ENCODE measurements around the gene NDUFAF8.

Gene NDUFAF8

DNA sequence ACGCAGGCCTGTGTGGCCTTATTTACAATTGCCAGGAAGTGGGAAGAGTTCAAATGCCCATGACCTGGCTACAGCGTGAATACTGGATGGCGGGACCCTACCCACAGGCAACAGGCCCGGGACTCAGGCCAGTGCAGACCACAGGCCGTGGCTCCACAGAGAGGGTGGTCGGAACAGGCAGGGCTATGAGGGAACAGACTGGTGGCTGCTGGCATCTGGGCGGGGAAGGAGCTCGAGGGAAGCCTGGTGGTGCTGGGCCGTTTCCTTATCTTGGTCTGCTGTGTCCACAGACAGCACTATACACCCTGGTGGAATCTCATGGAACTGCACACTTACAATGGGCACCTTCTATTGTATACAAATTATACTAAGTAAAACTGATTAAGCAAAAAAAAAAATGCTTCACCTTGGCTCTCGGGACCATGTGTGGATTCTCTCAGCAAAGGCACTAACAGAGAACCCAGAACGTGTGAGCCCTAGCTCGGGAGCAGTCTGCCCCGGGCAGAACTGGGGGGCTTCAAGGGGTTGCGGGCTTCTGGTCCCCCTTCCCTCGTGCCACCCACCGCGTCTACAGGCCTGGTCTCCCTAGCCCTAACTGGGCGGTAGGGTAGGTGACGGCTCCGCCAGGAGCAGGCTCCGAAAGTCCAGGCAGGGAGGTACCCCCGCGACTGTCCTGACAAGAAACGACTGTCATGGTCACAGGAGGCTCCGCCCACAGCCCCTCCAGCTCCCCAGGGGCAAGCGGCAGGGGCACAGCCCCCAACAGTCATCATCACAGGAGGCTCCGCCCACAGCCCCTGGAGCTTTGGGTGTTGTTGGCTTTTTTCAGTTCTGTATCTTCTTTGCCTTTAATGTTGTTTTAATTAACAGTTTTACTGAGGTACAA, 38.2 kb upstream of the NDUFAF8 start:
- peak; percentile 38 for DNase-seq

- no peak for DNase-seq
These were observed 36.8 kb upstream of the NDUFAF8 start for GRCh38 chr17:81202318-81202717.

- DNase-seq = no peak
These were observed 36.0 kb upstream of the NDUFAF8 start for GRCh38 chr17:81203136-81203535.

- DNase-seq = no peak
These were observed 34.5 kb upstream of the NDUFAF8 start for GRCh38 chr17:81204578-81204977.

DNA sequence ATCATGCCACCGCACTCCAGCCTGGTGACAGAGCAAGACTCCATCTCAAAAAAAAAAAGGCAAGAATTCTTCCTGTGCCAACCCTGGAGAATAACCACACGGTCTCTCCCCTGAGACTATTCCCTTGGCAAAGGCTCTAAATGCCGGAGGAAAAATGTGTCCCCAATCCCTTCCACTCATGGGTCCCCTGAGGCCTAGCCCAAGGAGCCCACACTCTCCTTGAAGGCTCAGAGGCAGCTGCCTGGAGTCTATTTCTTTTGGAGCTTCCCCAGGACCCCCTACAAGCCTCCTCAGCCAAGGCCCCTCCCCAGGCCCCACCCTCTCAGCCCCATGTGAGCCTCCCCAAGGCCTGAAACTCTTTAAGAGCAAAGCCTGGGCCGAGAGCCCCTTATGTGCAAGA, 33.0 kb upstream of the NDUFAF8 start:
- DNase-seq = no peak

DNA sequence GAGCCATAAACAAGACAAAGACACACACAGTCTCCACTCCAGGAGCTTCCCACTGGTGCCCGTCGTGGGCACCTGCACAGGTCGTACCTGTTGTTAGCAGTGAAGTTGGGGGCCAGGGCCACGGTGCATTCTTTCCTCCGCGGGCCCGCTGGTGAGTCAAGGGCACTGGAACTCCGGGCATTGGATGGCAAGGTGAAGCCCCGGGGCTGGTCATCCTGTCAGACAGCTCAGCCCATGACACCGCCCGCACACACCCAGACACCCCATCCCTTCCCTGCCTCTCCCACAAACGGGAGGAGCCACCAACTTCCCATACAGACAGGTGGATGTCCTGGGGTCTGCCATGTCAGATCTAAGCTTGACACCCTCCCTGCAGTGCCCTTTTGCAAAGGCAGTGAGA, 32.5 kb upstream of the NDUFAF8 start:
- no peak for DNase-seq

GRCh38 chr17:81207610-81208581, 31.2 kb upstream of the NDUFAF8 start:
- no peak for DNase-seq

DNA sequence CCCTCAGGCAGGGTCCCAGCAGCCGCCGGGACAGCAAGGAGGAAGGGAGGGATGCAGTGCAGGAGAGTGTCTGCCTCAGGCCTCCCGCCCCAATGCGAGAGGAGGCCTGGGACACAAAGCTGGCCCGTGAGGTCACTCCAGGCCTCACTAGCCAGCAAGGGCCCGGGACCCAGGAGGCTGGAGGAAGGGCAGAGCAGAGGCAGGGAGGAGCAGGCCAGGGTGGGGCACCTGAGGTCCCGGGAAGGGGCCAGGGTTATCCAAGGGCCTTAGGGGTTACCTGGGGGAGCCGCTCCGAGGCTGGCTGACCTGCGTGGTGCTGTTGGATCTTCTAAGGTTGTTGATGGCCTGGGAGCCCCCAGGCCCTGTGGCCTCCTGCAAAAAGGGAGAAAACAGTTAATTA, 30.5 kb upstream of the NDUFAF8 start:
- no peak for DNase-seq

GRCh38 chr17:81209141-81209540, 30.0 kb upstream of the NDUFAF8 start:
- no peak for DNase-seq

DNA sequence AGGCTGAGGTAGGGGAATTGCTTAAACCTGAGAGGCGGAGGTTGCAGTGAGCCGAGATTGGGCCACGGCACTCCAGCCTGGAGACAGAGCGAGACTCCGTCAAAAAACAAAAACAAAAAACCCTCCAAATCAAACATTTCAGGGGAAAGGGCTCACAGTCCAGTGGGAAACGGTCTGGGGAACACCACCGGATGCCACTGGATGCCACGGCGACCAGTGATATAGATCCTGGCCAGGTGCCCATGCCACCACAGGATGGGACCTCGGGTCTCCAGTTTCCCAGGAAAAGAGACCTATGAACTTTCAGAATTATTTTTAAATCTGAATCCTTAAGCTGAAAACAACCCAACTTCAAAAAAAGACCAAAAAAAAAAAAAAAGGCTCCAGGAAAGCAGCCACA, 28.7 kb upstream of the NDUFAF8 start:
- DNase-seq = no peak

GRCh38 chr17:81210868-81211267, 28.2 kb upstream of the NDUFAF8 start:
- no peak for DNase-seq

GRCh38 chr17:81212365-81212764, 26.8 kb upstream of the NDUFAF8 start:
- no peak for DNase-seq

DNA sequence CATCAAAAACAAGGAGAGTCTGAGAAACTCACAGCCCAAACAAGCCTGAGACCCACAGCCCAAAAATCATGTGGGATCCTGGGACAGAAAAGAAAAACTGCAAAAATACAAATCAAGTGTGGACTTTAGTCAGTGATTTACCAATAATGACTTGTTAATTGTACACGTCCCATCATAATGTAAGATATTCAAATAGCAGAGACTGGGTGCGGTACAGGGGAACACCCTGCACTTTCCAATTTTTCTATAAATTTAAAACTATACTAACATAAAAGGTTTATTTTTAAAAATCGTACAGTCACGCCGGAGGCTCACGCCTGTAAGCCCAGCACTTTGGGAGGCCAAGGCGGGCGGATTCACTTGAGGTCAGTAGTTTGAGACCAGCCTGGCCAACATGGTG, 25.1 kb upstream of the NDUFAF8 start:
- no peak for DNase-seq

DNA sequence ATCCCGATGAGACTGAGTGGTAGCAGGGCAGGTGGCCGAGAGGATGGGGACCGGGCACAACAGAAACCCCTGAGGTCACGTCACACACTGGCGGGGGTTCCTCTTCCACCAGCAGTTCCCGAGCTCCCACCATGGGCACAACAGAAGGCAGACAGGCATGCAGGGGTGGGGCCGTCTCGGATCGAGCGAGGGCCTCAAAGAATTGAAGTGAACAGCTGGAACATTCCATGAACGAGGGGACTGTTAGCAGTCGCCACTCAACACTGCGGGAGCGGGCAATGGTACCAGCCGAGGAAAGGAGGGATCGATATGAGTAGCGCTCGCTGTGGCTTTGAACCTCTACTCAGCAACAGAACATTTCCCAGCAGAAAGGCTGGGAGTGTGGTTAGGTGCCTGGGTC, 21.6 kb upstream of the NDUFAF8 start:
- DNase-seq = no peak

DNA sequence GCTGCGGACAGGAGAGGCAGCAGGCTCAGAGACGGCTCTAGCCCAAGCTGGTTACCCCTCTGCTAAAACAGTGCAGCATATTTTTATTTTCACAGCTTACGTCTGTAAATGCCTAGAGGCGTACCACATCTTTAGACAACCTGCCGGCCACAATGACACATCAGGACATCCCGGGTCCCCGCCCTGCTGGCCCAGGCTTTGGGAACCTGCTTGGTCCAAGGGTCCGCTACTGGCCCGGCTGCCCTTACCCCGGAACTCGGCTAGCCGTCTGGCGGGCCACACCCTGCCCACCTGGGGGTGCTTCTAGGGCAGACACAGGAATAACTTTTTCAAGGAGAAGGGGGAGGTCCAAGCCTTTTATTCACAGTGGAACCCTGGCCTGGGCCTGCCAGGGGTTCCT, 20.7 kb upstream of the NDUFAF8 start:
- no peak for DNase-seq

DNA sequence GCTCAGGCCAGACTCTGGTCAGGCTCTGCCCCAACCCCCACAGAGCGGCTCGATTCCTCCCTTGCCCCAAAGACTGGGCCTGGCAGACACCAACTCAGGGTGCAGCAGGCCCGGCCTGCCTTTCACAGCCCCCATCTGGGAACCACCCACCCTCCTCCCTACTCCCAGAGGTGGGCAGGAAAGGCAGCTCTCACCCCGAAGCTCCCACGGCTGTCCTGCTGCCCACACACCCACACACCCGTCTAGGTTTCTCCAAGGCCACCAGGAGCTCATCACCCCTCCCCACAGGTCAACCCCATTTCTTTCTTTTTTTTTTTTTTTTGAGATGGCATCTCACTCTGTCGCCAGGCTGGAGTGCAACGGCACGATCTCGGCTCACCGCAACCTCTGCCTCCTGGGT, 20.1 kb upstream of the NDUFAF8 start:
- DNase-seq = no peak

DNA sequence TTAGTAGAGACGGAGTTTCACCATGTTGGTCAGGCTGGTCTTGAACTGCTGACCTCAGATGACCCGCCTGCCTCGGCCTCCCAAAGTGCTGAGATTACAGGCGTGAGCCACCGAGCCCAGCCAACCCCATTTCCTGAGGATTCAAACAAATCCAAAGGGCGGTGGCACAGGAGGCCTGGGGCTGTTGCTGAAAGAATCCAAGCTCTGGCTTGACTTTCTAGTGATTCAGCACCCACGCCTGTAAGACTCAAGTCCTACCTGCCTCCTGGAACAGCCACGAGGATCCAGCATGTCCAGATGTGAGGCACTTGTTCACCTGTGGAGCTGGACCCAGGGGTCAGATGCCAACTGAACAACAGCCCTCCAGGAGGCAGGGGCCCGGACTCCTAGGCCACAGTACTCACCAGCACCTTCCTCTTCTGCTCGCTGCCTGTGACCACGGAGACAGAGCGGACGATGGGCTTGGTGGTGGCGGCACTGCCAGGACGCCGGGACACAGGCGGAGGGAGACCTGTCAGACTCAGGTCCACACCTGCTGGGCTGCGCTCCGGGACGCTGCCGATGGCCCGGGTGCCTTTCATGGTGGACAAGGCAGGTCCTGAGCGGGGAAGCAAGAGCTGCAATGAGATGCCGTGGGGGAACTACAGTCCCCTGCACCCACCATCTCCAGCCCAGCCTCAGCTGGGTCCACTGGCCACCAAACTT, 19.5 kb upstream of the NDUFAF8 start:
- no peak for DNase-seq

DNA sequence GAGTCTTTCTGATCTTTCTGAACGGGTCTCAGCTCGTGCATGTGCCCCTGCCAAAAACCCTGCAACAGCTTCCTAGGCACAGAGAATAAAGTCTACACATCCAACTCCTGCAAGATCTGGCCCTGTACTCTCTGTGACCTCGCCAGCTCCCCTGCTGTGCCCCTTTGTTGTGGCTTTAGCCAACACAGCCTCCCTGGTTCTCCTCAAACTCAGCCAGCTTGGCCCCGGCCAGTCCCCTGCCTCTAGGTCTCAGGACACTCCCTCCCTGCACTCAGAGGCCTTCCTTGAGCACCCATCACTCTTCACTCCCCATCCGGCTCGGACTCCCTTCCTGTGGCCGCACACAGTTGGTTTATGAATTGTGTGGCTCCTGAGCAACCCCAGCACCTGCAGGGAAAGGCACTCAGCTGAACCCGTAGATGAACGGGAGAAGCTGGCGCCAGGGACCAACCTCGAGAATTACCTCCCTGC, 17.7 kb upstream of the NDUFAF8 start:
- DNase-seq = no peak

DNA sequence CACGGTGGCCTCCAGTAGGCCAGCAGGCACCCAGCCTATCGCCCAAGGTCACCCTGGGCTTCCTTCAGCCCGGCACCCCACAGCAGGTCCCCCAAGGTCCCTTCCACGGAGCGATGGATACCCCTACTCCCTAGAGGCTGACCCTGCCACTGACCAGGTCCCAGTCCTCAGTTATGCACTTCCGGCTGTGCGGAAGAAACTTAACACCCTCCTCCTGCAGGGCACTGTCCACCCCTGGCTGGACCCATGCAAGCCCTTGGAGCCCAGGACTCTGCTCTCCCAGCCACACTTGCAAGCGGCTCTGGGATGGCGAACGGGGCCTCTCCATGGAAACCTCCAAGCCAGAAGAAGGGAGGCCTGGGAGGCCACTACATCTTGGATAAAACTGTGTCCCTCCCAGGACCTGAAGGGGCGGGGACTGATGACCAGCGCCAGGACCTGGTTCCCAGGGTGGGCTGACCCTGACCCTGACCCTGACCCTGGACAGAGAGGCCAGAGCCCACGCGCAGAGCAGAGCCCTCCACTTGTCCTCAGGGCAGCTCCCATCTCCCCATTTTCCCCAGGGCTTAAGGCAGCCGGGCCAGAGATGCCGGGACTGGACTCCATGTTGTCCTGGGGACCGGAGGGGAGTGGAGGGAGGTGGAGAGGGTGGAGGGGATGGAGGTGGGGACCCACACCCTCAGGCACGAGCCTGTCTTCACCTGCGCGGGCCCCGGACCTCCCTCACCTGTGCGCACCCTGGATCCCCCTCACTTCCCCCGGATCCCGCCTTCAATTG, 17.1 kb upstream of the NDUFAF8 start:
- DNase-seq = no peak

- DNase-seq = no peak
These were observed 16.6 kb upstream of the NDUFAF8 start for GRCh38 chr17:81222620-81222905.

GRCh38 chr17:81222906-81223761, 16.0 kb upstream of the NDUFAF8 start, which contains the start of gene CEP131:
TSS of gene CEP131 (minus strand) at chr17:81222965. CDS start at chr17:81220056, 2,909 bp downstream.
- DNase-seq = peak; percentile 99

Data from fibroblast of skin of right biceps (primary cell).